PC-9 (cell line): Measurements from ENCODE around the gene AMDHD1.

ENCODE experiments used
- EZH2 ChIP-seq: fragments of 200-600 bp; sonication (generic); IDR thresholded peaks from 2 replicates; pipeline ENCODE4 v1.8.0; 2017; ENCODE audit warnings: antibody characterized with exemption, low read depth
- TF ChIP-seq, protein P1 (sequence below): fragments of 200-600 bp; sonication (generic); conservative IDR thresholded peaks from 2 replicates; pipeline ENCODE4 v1.6.1; 2017; ENCODE audit warnings: mixed run types, antibody characterized with exemption, mild to moderate bottlenecking, moderate library complexity

GRCh38 chr12:95960241-95960640, 17.1 kb downstream of the AMDHD1 start:
- TF ChIP-seq, protein P1, sequence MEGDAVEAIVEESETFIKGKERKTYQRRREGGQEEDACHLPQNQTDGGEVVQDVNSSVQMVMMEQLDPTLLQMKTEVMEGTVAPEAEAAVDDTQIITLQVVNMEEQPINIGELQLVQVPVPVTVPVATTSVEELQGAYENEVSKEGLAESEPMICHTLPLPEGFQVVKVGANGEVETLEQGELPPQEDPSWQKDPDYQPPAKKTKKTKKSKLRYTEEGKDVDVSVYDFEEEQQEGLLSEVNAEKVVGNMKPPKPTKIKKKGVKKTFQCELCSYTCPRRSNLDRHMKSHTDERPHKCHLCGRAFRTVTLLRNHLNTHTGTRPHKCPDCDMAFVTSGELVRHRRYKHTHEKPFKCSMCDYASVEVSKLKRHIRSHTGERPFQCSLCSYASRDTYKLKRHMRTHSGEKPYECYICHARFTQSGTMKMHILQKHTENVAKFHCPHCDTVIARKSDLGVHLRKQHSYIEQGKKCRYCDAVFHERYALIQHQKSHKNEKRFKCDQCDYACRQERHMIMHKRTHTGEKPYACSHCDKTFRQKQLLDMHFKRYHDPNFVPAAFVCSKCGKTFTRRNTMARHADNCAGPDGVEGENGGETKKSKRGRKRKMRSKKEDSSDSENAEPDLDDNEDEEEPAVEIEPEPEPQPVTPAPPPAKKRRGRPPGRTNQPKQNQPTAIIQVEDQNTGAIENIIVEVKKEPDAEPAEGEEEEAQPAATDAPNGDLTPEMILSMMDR = no peak
- no peak for TF ChIP-seq EZH2
